ENCODE measurements around the gene RUNX3. TPM values are rescaled to one million over a fixed set of nuclear protein-coding genes. Genes with fewer than 3 reads are reported as not detected.
A peak's percentile ranks its signal among the peaks of the same experiment; 100 is the strongest.

RUNX3 gene
- total RNA-seq, 1 experiment from 2014 or later: 0.33 TPM

DNA sequence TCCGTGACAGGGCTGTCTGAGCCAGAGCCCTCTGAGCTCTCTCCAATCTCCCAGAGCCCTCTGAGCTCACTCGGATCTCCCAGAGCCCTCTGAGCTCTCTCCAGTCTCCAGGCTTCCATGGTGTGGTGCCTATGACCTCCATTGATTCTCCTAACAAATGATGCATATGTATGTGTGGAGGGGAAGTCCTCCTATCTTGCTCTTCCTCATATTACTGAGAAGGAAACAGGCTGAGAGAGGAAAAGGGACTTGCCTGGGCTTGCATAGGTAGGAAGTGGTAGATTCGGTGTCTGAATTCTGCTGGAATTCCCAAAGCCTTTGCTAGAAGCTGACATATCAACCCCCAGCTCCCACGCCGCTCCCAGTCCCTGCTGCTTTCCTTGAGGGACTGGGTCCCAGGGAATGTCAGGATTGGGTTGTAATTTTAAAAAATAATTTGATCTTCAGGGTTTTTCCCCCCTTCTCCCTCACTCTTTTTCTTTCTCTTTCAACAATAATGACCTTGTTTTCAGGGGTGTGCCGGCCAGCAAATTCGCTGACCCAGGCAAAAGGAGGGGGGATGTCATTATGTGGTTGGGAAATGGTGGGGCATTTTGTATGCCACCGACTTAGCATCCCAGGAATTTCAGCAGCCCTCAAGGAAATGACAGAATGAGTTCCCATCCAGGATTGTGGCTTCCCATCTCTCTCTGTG lies 42.3 kb upstream of the RUNX3 start:
- H3K18ac ChIP-seq (ENCODE audit: insufficient read length, low read depth, low read length): no peak overlapping the region
- H3K9me3 ChIP-seq (ENCODE audit: control insufficient read depth, low read depth, low read length): no peaks in the 10 kb centered on the region
- no peak overlapping the region for H4K91ac ChIP-seq (ENCODE audit: insufficient read length, low read depth, low read length)
- no peak overlapping the region for H2AK5ac ChIP-seq (ENCODE audit: insufficient read length, low read length)
- Mint-ChIP-seq H3K27ac (peak overlapping the region in 1 of 3 experiments; percentile 53; a peak in 1 of 7 replicates), H3K4me3 (no peak overlapping the region), H3K4me1 (peaks cover 29 to 31% of the 10 kb centered on the region in 2 experiments), H3K36me3 (ENCODE audit: insufficient read depth in 1 of 3, low read depth in 3 of 3) (peaks cover 7 to 17% (median 9%) of the 10 kb centered on the region in 3 experiments; a peak in 5 of 7 replicates), H3K27me3 (ENCODE audit: low read depth) (peaks cover 6% of the 10 kb centered on the region), H3K9me3 (peaks cover 20 to 23% of the 10 kb centered on the region in 2 experiments)
- H2BK15ac ChIP-seq (ENCODE audit: low read depth, low read length): no peak overlapping the region
- no peak overlapping the region for H2BK12ac ChIP-seq (ENCODE audit: insufficient read length, low read depth, low read length)
- H4K8ac ChIP-seq (replicated peaks; ENCODE audit: insufficient read length, low read depth, low read length): no peak overlapping the region
- H3K14ac ChIP-seq (ENCODE audit: insufficient read depth, low read length): no peak overlapping the region
- no peak for TF ChIP-seq CTCF (conservative IDR thresholded peaks at IDR 0.05)
- H3K23ac ChIP-seq (ENCODE audit: insufficient read length, low read depth, low read length): no peak overlapping the region
- no peak for DNase-seq
- H3K79me1 ChIP-seq (ENCODE audit: insufficient read depth, low read depth, low read length, poor library complexity, severe bottlenecking): no peaks in the 10 kb centered on the region
- no peak overlapping the region for H2BK120ac ChIP-seq (ENCODE audit: low read depth, low read length, poor library complexity, severe bottlenecking)
- no peak overlapping the region for H3K27ac ChIP-seq (ENCODE audit: insufficient read length, low read depth, low read length)
- no peak overlapping the region for H3K4me2 ChIP-seq (ENCODE audit: insufficient read depth, insufficient read length, low read length)
- H3K23me2 ChIP-seq (ENCODE audit: insufficient read length, low read depth, low read length, poor library complexity, severe bottlenecking): no peaks in the 10 kb centered on the region
- H4K5ac ChIP-seq (ENCODE audit: insufficient read length, low read depth, low read length): no peak overlapping the region
- no peak overlapping the region for H2AFZ ChIP-seq (ENCODE audit: low read length)
- H3K4ac ChIP-seq (ENCODE audit: low read depth, low read length): no peak overlapping the region
- H3K9ac ChIP-seq (ENCODE audit: extremely low read depth, insufficient read length, low read length): no peak overlapping the region
- H3K27me3 ChIP-seq (ENCODE audit: insufficient read depth, low read length): no peaks in the 10 kb centered on the region
- H3K4me1 ChIP-seq (ENCODE audit: insufficient read depth, low read length): peaks cover 5% of the 10 kb centered on the region; the same call in 1 of the 2 replicates
- no peak overlapping the region for H3T11ph ChIP-seq (ENCODE audit: low read length)
- no peak overlapping the region for H2BK20ac ChIP-seq (ENCODE audit: low read depth, low read length, poor library complexity, severe bottlenecking)
- H4K20me1 ChIP-seq (ENCODE audit: control insufficient read depth, insufficient read depth, insufficient read length): no peaks in the 10 kb centered on the region
- no peak overlapping the region for H2BK5ac ChIP-seq (ENCODE audit: insufficient read length, low read length)
- H3K56ac ChIP-seq (ENCODE audit: insufficient read length, low read depth, low read length): no peak overlapping the region
- no CpG with 5 or more reads among the region's 8 CpGs for WGBS (ENCODE audit: extremely low coverage, insufficient read length, low lambda C conversion rate)
- no peaks in the 10 kb centered on the region for H3K79me2 ChIP-seq (ENCODE audit: insufficient read depth, low read length)

Measured in H9 (cell line).